ENCODE data around the gene COL4A4. TPM values are rescaled to one million over a fixed set of nuclear protein-coding genes. Genes with fewer than 3 reads are reported as not detected.
A peak's percentile ranks its signal among the peaks of the same experiment; 100 is the strongest.
"Not testable (repeated sequence)": the region's sequence is repeated elsewhere in the genome, so short reads cannot be mapped to it uniquely, and the experiment has no call there.

The COL4A4 gene
- total RNA-seq, 2 donors from 2014 or later, result 3.0 to 6.1 TPM

GRCh38 chr2:227180770-227181169, 16.8 kb upstream of the COL4A4 start:
- intact Hi-C loops (cut with DNase I), result no loop called here
- TF ChIP-seq CTCF (IDR thresholded peaks at IDR 0.05) (no peak), POLR2A (IDR thresholded peaks at IDR 0.05) (no peak), POLR2AphosphoS5 (IDR thresholded peaks at IDR 0.05) (no peak)
- Histone ChIP-seq H3K27ac (peak overlapping the region; percentile 31 to 63), H3K4me1 (replicated peaks) (no peaks in the 10 kb centered on the region), H3K4me3 (no peak overlapping the region), H3K9me3 (no peaks in the 10 kb centered on the region), H3K36me3 (no peaks in the 10 kb centered on the region), H3K27me3 (replicated peaks; ENCODE audit: insufficient read depth) (no peaks in the 10 kb centered on the region)
- whole genome bisulfite sequencing, result 31% methylated on average over 3 of the region's 3 CpGs
- no peak for DNase-seq (ENCODE audit: low spot score)

- Histone ChIP-seq H3K4me3 (no peak overlapping the region), H3K9me3 (no peaks in the 10 kb centered on the region), H3K27me3 (replicated peaks; ENCODE audit: insufficient read depth) (no peaks in the 10 kb centered on the region), H3K36me3 (no peaks in the 10 kb centered on the region), H3K4me1 (replicated peaks) (no peaks in the 10 kb centered on the region), H3K27ac (peak overlapping the region; percentile 31 to 63)
- intact Hi-C loops (cut with DNase I), result no loop called here
- 11% methylated on average over 11 of the region's 11 CpGs for WGBS
- TF ChIP-seq POLR2A (IDR thresholded peaks at IDR 0.05) (no peak), POLR2AphosphoS5 (IDR thresholded peaks at IDR 0.05) (peak; percentile 61)
- peak; percentile 41 for DNase-seq (ENCODE audit: low spot score)
Observed at GRCh38 chr2:227179988-227180685, 16.1 kb upstream of the COL4A4 start.

- TF ChIP-seq POLR2A (IDR thresholded peaks at IDR 0.05), result no peak
- no peak for TF ChIP-seq CTCF (IDR thresholded peaks at IDR 0.05)
- no peak for TF ChIP-seq POLR2AphosphoS5 (IDR thresholded peaks at IDR 0.05)
- no peaks in the 10 kb centered on the region for H3K4me1 ChIP-seq (replicated peaks)
- H3K9me3 ChIP-seq, result no peaks in the 10 kb centered on the region
- 96% methylated on average over 12 of the region's 12 CpGs for WGBS
- intact Hi-C loops (cut with DNase I), result no loop called here
- H3K4me3 ChIP-seq, result no peak overlapping the region
- H3K27ac ChIP-seq, result no peak overlapping the region
- no peak for DNase-seq (ENCODE audit: low spot score)
- H3K27me3 ChIP-seq (replicated peaks; ENCODE audit: insufficient read depth), result no peaks in the 10 kb centered on the region
- no peaks in the 10 kb centered on the region for H3K36me3 ChIP-seq
Observed at GRCh38 chr2:227177592-227178336, 13.8 kb upstream of the COL4A4 start.

GRCh38 chr2:227171779-227172178, 7.8 kb upstream of the COL4A4 start:
- H3K9me3 ChIP-seq; H3K4me3 ChIP-seq; H3K27ac ChIP-seq; H3K27me3 ChIP-seq (replicated peaks; ENCODE audit: insufficient read depth); intact Hi-C loops (cut with DNase I); DNase-seq (ENCODE audit: low spot score); H3K36me3 ChIP-seq; H3K4me1 ChIP-seq (replicated peaks): not testable (repeated sequence)
- WGBS, result 81% methylated on average over 11 of the region's 11 CpGs

- Histone ChIP-seq H3K27me3 (replicated peaks; ENCODE audit: insufficient read depth) (no peaks in the 10 kb centered on the region), H3K36me3 (no peaks in the 10 kb centered on the region), H3K4me3 (peak overlapping the region; percentile 47 to 50), H3K27ac (peak overlapping the region; percentile 54 to 76), H3K9me3 (no peaks in the 10 kb centered on the region), H3K4me1 (replicated peaks) (no peaks in the 10 kb centered on the region)
- DNase-seq (ENCODE audit: low spot score), result no peak
- no peak for TF ChIP-seq CTCF (IDR thresholded peaks at IDR 0.05)
- intact Hi-C loops (cut with DNase I), result no loop called here
- 2% methylated on average over 28 of the region's 38 CpGs for whole genome bisulfite sequencing
Observed at GRCh38 chr2:227164763-227165291, 822 bp upstream of the COL4A4 start.

Measured in prostate gland (tissue), 2 donors.